ENCODE results near the gene OPCML. TPM values are rescaled to one million over a fixed set of nuclear protein-coding genes. Genes with fewer than 3 reads are reported as not detected.

The OPCML gene
- total and polyA plus RNA-seq, 2 experiments from 2014 or later = 0.21 to 0.51 TPM

- peaks cover 12% of the 10 kb centered on the region for H3K4me1 ChIP-seq (ENCODE audit: low read depth)
Observed at GRCh38 chr11:133408402-133408801, 123.9 kb downstream of the OPCML start.

GRCh38 chr11:133406489-133406888, 125.8 kb downstream of the OPCML start:
- TF ChIP-seq CTCF (IDR thresholded peaks at IDR 0.05; ENCODE audit: low read depth, low read length) = no peak
- no peaks in the 10 kb centered on the region for H3K9me3 ChIP-seq (ENCODE audit: low read depth)
- H3K36me3 ChIP-seq = no peaks in the 10 kb centered on the region
- H3K27ac ChIP-seq = no peak overlapping the region
- no peaks in the 10 kb centered on the region for H3K27me3 ChIP-seq
- no peak for DNase-seq (ENCODE audit: low read depth in 1 of 2, low spot score in 1 of 2)
- H3K4me3 ChIP-seq = no peak overlapping the region
- peaks cover 12% of the 10 kb centered on the region for H3K4me1 ChIP-seq (ENCODE audit: low read depth)

More at GRCh38 chr11:133408402-133408801, 123.9 kb downstream of the OPCML start:
- no peak for TF ChIP-seq CTCF (IDR thresholded peaks at IDR 0.05; ENCODE audit: low read depth, low read length)
- Histone ChIP-seq H3K9me3 (ENCODE audit: low read depth) (no peaks in the 10 kb centered on the region), H3K36me3 (no peaks in the 10 kb centered on the region), H3K27ac (no peak overlapping the region), H3K27me3 (no peaks in the 10 kb centered on the region), H3K4me3 (no peak overlapping the region)
- DNase-seq (ENCODE audit: low read depth in 1 of 2, low spot score in 1 of 2) = no peak

GRCh38 chr11:133403900-133404299, 128.4 kb downstream of the OPCML start:
- no peak for TF ChIP-seq CTCF (IDR thresholded peaks at IDR 0.05; ENCODE audit: low read depth, low read length)
- H3K4me3 ChIP-seq = no peak overlapping the region

GRCh38 chr11:133402551-133402950, 129.8 kb downstream of the OPCML start:
- H3K27me3 ChIP-seq = no peaks in the 10 kb centered on the region
- H3K4me1 ChIP-seq (ENCODE audit: low read depth) = peaks cover 12% of the 10 kb centered on the region
- H3K9me3 ChIP-seq (ENCODE audit: low read depth) = no peaks in the 10 kb centered on the region
- TF ChIP-seq CTCF (IDR thresholded peaks at IDR 0.05; ENCODE audit: low read depth, low read length) = no peak
- DNase-seq (ENCODE audit: low read depth in 1 of 2, low spot score in 1 of 2) = no peak
- no peaks in the 10 kb centered on the region for H3K36me3 ChIP-seq
- H3K4me3 ChIP-seq = no peak overlapping the region
- no peak overlapping the region for H3K27ac ChIP-seq

More at GRCh38 chr11:133403900-133404299, 128.4 kb downstream of the OPCML start:
- Histone ChIP-seq H3K27me3 (no peaks in the 10 kb centered on the region), H3K36me3 (no peaks in the 10 kb centered on the region), H3K27ac (no peak overlapping the region), H3K4me1 (ENCODE audit: low read depth) (peaks cover 12% of the 10 kb centered on the region), H3K9me3 (ENCODE audit: low read depth) (no peaks in the 10 kb centered on the region)
- no peak for DNase-seq (ENCODE audit: low read depth in 1 of 2, low spot score in 1 of 2)

- no peak for TF ChIP-seq CTCF (IDR thresholded peaks at IDR 0.05; ENCODE audit: low read depth, low read length)
- Histone ChIP-seq H3K4me1 (ENCODE audit: low read depth) (peaks cover 12% of the 10 kb centered on the region), H3K27me3 (no peaks in the 10 kb centered on the region), H3K36me3 (no peaks in the 10 kb centered on the region), H3K27ac (no peak overlapping the region), H3K4me3 (no peak overlapping the region), H3K9me3 (ENCODE audit: low read depth) (no peaks in the 10 kb centered on the region)
- peak in 1 of 2 donors; percentile 11 for DNase-seq (ENCODE audit: low read depth in 1 of 2, low spot score in 1 of 2)
Observed at GRCh38 chr11:133399855-133400625, 132.3 kb downstream of the OPCML start.

Data from cardiac muscle cell (in vitro differentiated cells and primary cell).